NCI-H128 (cell line): Measurements from ENCODE around the gene RALY.

Experiments
- DNase-seq: peaks from one replicate; lab custom pipeline; 2025; ENCODE audit not compliant: unreplicated experiment; lab: John Stamatoyannopoulos, UW

RALY gene

GRCh38 chr20:33993576-33994221 is at the start of gene RALY:
TSS of gene RALY (plus strand) at chr20:33993911. CDS start at chr20:34072075, 78,164 bp downstream.
- no peak for DNase-seq

GRCh38 chr20:33944914-33945313 is 48.8 kb upstream of the RALY start:
- no peak for DNase-seq

GRCh38 chr20:33945391-33946081 is 48.2 kb upstream of the RALY start:
- no peak for DNase-seq

GRCh38 chr20:33947709-33948295 is 45.9 kb upstream of the RALY start:
- no peak for DNase-seq

GRCh38 chr20:33948480-33948879 is 45.2 kb upstream of the RALY start:
- DNase-seq: no peak

- DNase-seq: no peak
Observed at GRCh38 chr20:33951171-33951570, 42.5 kb upstream of the RALY start.

GRCh38 chr20:33954504-33954903 is 39.2 kb upstream of the RALY start:
- no peak for DNase-seq

GRCh38 chr20:33963751-33964150 is 30.0 kb upstream of the RALY start:
- no peak for DNase-seq

- DNase-seq: no peak
Observed at GRCh38 chr20:33964441-33964840, 29.3 kb upstream of the RALY start.

GRCh38 chr20:33967126-33967525 is 26.6 kb upstream of the RALY start:
- no peak for DNase-seq

GRCh38 chr20:33969563-33969962 is 24.1 kb upstream of the RALY start:
- DNase-seq: no peak

- DNase-seq: no peak
Observed at GRCh38 chr20:33970229-33970628, 23.5 kb upstream of the RALY start.

- no peak for DNase-seq
Observed at GRCh38 chr20:33971147-33971975, 22.4 kb upstream of the RALY start.

GRCh38 chr20:33976959-33977358 is 16.8 kb upstream of the RALY start:
- no peak for DNase-seq

GRCh38 chr20:33977535-33977934 is 16.2 kb upstream of the RALY start:
- DNase-seq: no peak

GRCh38 chr20:33979094-33979493 is 14.6 kb upstream of the RALY start:
- DNase-seq: no peak

GRCh38 chr20:33981347-33981746 is 12.4 kb upstream of the RALY start:
- DNase-seq: no peak

GRCh38 chr20:33981964-33982363 is 11.7 kb upstream of the RALY start:
- no peak for DNase-seq

GRCh38 chr20:33983371-33983770 is 10.3 kb upstream of the RALY start:
- no peak for DNase-seq

- no peak for DNase-seq
Observed at GRCh38 chr20:33984182-33984719, 9.5 kb upstream of the RALY start.

GRCh38 chr20:33985280-33985679 is 8.4 kb upstream of the RALY start:
- DNase-seq: no peak
